HepG2 (cell line): ENCODE results near the gene TLL2. TPM values are rescaled to one million over a fixed set of nuclear protein-coding genes. Genes with fewer than 3 reads are reported as not detected.

ENCODE experiments used
- ATAC-seq: fragments of 200-7000 bp; cut with Tn5 transposase; 3 replicates; pipeline ENCODE4 v1.9.1; 2020; ENCODE audit warnings: mild to moderate bottlenecking, moderate library complexity
- BruUV-seq: library from RNA; stranded (reverse); fragments of 400-500 nt; replicated peaks from 2 replicates; lab custom pipeline; 2021; lab: Mats Ljungman, UMichigan
- CTCF ChIA-PET: fragments of 300-600 bp; formaldehyde crosslinking; extraction: SDS; loops from one replicate; lab custom pipeline; 2021; ENCODE audit warnings: low total read pairs, inconsistent platforms, low intra/inter-chr PET ratio; lab: Yijun Ruan, JAX
- POLR2A ChIA-PET: fragments of 350-600 bp; sonication (Branson Sonifier 250); formaldehyde crosslinking; loops from one replicate; lab custom pipeline; 2020; ENCODE audit warnings: antibody characterized with exemption, inconsistent platforms; lab: Yijun Ruan, JAX
- DNase-seq: peaks from one replicate; pipeline ENCODE4 v3.0.0-alpha.2; 2015; ENCODE audit warnings: low spot score
- FAIRE-seq: peaks from 3 replicates; lab custom pipeline; 2011; peaks lifted over from hg19 to GRCh38; lab: Jason Lieb, UNC
- H2AFZ ChIP-seq: one replicate; pipeline ENCODE4 v1.6.1; 2011; ENCODE audit warnings: low read length, inconsistent platforms
- H3K27ac ChIP-seq: fragments of 300-600 bp; 3 replicates; pipeline ENCODE4 v1.8.0; 2011; ENCODE audit warnings: mixed run types, mild to moderate bottlenecking, mixed read lengths, low read length, inconsistent platforms; ENCODE audit not compliant: insufficient read depth; ENCODE audit errors: extremely low read length
- H3K27me3 ChIP-seq, 2 experiments: fragments of 200-600 bp in 1 of 2; 2 replicates in 1 of 2; 3 replicates in 1 of 2; pipeline versions ENCODE4 v1.6.0 to v1.8.0; 2011; ENCODE audit warnings: low read length in 2 of 2, mild to moderate bottlenecking in 2 of 2, moderate library complexity in 2 of 2, inconsistent platforms in 1 of 2; ENCODE audit not compliant: insufficient read depth in 2 of 2, control insufficient read depth in 1 of 2
- H3K36me3 ChIP-seq, 2 experiments: fragments of 200-600 bp in 1 of 2; replicated peaks in 1 of 2; 2 replicates in 1 of 2; 3 replicates in 1 of 2; pipeline versions ENCODE4 v1.5.1 to v1.8.0; 2011; ENCODE audit warnings: low read length in 2 of 2, inconsistent platforms in 1 of 2; ENCODE audit not compliant: insufficient read depth in 2 of 2, control insufficient read depth in 1 of 2
- H3K4me1 ChIP-seq: 2 replicates; pipeline ENCODE4 v1.5.1; 2012; ENCODE audit warnings: low read length, inconsistent platforms; ENCODE audit not compliant: insufficient read depth
- H3K4me2 ChIP-seq: 2 replicates; pipeline ENCODE4 v1.6.0; 2011; ENCODE audit warnings: low read depth, low read length, inconsistent platforms
- H3K4me3 ChIP-seq, 3 experiments: fragments of 200-600 bp in 1 of 3; sonication (generic), shearing (Covaris generic) in 1 of 3; replicated peaks in 1 of 3; 2 replicates each; pipeline ENCODE4 v1.5.1; 2011 to 2016; ENCODE audit warnings: low read length in 3 of 3, inconsistent platforms in 2 of 3, low read depth in 2 of 3, mild to moderate bottlenecking in 2 of 3, control low read depth in 1 of 3, mixed read lengths in 1 of 3; ENCODE audit not compliant: insufficient read depth in 1 of 3
- H3K79me2 ChIP-seq: one replicate; pipeline ENCODE4 v1.6.1; 2011; ENCODE audit warnings: low read length, inconsistent platforms; ENCODE audit not compliant: insufficient read depth
- H3K9ac ChIP-seq: 2 replicates; pipeline ENCODE4 v1.6.0; 2011; ENCODE audit warnings: mild to moderate bottlenecking, low read depth, low read length, inconsistent platforms; ENCODE audit not compliant: insufficient read depth
- H3K9me3 ChIP-seq: 2 replicates; pipeline ENCODE4 v1.5.1; 2012; ENCODE audit warnings: mild to moderate bottlenecking, low read length
- H4K20me1 ChIP-seq: 2 replicates; pipeline ENCODE4 v1.6.0; 2011; ENCODE audit warnings: inconsistent platforms, mild to moderate bottlenecking, low read length, moderate library complexity; ENCODE audit not compliant: insufficient read depth
- AHDC1 ChIP-seq: sonication (generic); formaldehyde crosslinking; IDR thresholded peaks from 2 replicates; pipeline ENCODE4 v1.5.1; 2020; ENCODE audit warnings: mild to moderate bottlenecking, missing genetic modification reagents, borderline replicate concordance
- ARID3A ChIP-seq: IDR thresholded peaks from 2 replicates; pipeline ENCODE4 v1.6.1; 2012; ENCODE audit warnings: low read depth, low read length, improper control_type of control experiment
- CBX5 ChIP-seq: sonication (generic); formaldehyde crosslinking; IDR thresholded peaks from 2 replicates; pipeline ENCODE4 v1.4.0; 2020; ENCODE audit warnings: missing genetic modification reagents, borderline replicate concordance
- MEIS1 ChIP-seq: sonication (generic); formaldehyde crosslinking; IDR thresholded peaks from 2 replicates; pipeline ENCODE4 v1.9.0; 2021; ENCODE audit warnings: mild to moderate bottlenecking, missing genetic modification reagents, moderate library complexity, borderline replicate concordance
- ZNF33B ChIP-seq: sonication (generic); formaldehyde crosslinking; IDR thresholded peaks from 2 replicates; pipeline ENCODE4 v1.5.1; 2020; ENCODE audit warnings: mild to moderate bottlenecking, missing genetic modification reagents
- WGBS: methylation state at CpG from one replicate; pipeline ENCODE4 v1.1.6; 2017; ENCODE audit warnings: low lambda C conversion rate; 5-methylcytosine and 5-hydroxymethylcytosine counted together
- in situ Hi-C: cut with HindIII; loops from 2 replicates; pipeline ENCODE4 v1.10.0; 2017; ENCODE audit warnings: low pct_unique_long_range_greater_than_20kb; ENCODE audit not compliant: extremely low pct_ligation_motif_present
- intact Hi-C: fragments of 100-400 bp; cut with micrococcal nuclease; formaldehyde crosslinking; loops from one replicate; pipeline ENCODE4 v1.10.0; 2022; ENCODE audit not compliant: unreplicated experiment
- polyA plus RNA-seq, 8 experiments: library from polyadenylated mRNA; depleted of rRNA in 3 of 8; stranded (reverse) in 7 of 8; unstranded in 1 of 8; fragments of >200 nt; fragmentation: Illumina TruSeq in 4 of 8; extraction: Trizol in 4 of 8; gene quantifications; 2 replicates each; pipeline versions ENCODE4 v1.2.1 to v1.2.3, GENCODE V29; 2011 to 2016; ENCODE audit warnings: low read depth in 4 of 8, missing spikeins in 1 of 8, mixed read lengths in 1 of 8; ENCODE audit not compliant: insufficient read depth in 1 of 8
- total RNA-seq, 5 experiments: library from RNA; depleted of rRNA; stranded (reverse); fragments of >200 nt; fragmentation: Illumina TruSeq; extraction: Trizol; gene quantifications; 2 replicates each; pipeline ENCODE4 v1.2.3, GENCODE V29; 2016; ENCODE audit warnings: low read depth in 1 of 5
- TF ChIP-seq, protein P1 (sequence below): sonication (generic); formaldehyde crosslinking; IDR thresholded peaks from 2 replicates; pipeline ENCODE4 v1.5.0; 2020; ENCODE audit warnings: missing genetic modification reagents

The TLL2 gene
- total and polyA plus RNA-seq, 2 of the 13 experiments (the other 11 are each of a cell fraction or from before 2014, with no cell fraction given): 0.09 TPM; not detected in 1

- Histone ChIP-seq H3K9me3 (no peaks in the 10 kb centered on the region), H3K4me2 (no peak overlapping the region), H2AFZ (no peak overlapping the region), H3K27ac (no peak overlapping the region), H3K4me1 (peaks cover 4% of the 10 kb centered on the region; the same call in 1 of the 2 replicates), H3K4me3 (no peak overlapping the region), H3K9ac (no peak overlapping the region), H3K36me3 (no peaks in the 10 kb centered on the region), H3K79me2 (no peaks in the 10 kb centered on the region), H3K27me3 (peaks cover 2 to 20% of the 10 kb centered on the region in 2 experiments; a peak in 3 of 5 replicates), H4K20me1 (no peaks in the 10 kb centered on the region)
- POLR2A ChIA-PET: no interaction called here
- CTCF ChIA-PET: interaction anchor here (1.6 kb wide), 1 partner anchor 141 kb away, joined by 3 read pairs; no protein-coding TSS in a partner anchor
- no TSS peak for BruUV-seq
- intact Hi-C loops (no loop called here), in situ Hi-C loops (no loop called here)
- WGBS: 52% methylated on average over 26 of the region's 38 CpGs
- TF ChIP-seq AHDC1 (CRISPR knock-in tag) (no peak), ARID3A (no peak), CBX5 (CRISPR knock-in tag) (no peak), ZNF33B (no peak), MEIS1 (CRISPR knock-in tag) (no peak)
- TF ChIP-seq, protein P1, sequence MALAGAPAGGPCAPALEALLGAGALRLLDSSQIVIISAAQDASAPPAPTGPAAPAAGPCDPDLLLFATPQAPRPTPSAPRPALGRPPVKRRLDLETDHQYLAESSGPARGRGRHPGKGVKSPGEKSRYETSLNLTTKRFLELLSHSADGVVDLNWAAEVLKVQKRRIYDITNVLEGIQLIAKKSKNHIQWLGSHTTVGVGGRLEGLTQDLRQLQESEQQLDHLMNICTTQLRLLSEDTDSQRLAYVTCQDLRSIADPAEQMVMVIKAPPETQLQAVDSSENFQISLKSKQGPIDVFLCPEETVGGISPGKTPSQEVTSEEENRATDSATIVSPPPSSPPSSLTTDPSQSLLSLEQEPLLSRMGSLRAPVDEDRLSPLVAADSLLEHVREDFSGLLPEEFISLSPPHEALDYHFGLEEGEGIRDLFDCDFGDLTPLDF (CRISPR knock-in tag): no peak
- no peak for DNase-seq
- no peak for FAIRE-seq
- peak; percentile 42 for ATAC-seq
Measured at GRCh38 chr10:96369890-96370583, 143.7 kb downstream of the TLL2 start.
